ENCODE results near the gene MTMR3. TPM values are rescaled to one million over a fixed set of nuclear protein-coding genes. Genes with fewer than 3 reads are reported as not detected.
"Not testable (repeated sequence)": the region's sequence is repeated elsewhere in the genome, so short reads cannot be mapped to it uniquely, and the experiment has no call there.

The MTMR3 gene
- total RNA-seq, 1 experiment from 2014 or later = 11.2 TPM

- no peak for DNase-seq (ENCODE audit: extremely low read depth, low read depth)
These were observed 160.2 kb downstream of the MTMR3 start for GRCh38 chr22:30043161-30043560.

GRCh38 chr22:30044369-30044768, 161.4 kb downstream of the MTMR3 start:
- DNase-seq (ENCODE audit: extremely low read depth, low read depth) = no peak

DNA sequence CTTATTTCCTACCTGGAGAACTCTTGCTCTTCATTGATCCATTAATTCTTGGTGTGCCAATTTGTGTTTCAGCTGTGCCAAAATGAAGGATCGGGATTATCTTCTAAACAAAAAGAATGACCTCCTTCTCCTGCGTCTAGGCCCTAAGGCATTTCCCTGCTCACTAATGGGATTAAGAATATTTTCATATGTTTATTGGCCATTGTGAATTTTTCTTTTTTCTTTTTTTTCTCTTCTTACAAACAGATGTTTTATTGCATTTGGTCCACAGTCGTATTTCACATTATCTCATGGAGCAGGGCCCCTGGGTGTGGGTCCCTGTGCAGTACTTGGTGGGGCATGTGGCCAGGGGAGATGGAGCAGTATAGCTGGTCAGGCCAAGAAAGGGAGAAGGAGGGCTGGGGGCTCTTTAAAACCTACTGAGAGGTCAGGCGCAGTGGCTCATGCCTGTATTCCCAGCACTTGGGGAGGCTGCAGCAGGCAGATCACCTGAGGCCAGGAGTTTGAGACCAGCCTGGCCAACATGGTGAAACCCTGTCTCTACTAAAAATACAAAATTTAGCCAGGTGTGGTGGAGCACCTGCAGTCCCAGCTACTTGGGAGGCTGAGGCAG, 162.0 kb downstream of the MTMR3 start:
- no peak for DNase-seq (ENCODE audit: extremely low read depth, low read depth)

DNA sequence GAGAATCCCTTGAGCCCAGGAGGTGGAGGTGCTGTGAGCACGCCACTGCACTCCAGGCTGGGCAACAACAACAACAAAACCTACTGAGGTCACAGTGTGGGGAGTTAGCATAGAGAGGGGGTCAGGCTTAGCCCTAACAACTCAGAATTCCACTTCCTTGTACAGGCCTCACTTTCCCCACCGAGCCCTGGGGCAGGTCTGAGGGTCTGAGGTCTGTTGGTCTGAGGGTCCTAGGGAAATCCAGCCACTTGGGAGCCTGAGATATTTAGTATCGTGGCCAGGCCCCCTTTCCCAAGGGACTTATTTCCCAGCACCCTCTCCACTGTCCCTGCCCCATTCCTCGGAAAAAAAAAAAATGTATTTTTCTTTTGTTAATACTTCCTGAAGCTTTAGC, 162.5 kb downstream of the MTMR3 start:
- no peak for DNase-seq (ENCODE audit: extremely low read depth, low read depth)

DNA sequence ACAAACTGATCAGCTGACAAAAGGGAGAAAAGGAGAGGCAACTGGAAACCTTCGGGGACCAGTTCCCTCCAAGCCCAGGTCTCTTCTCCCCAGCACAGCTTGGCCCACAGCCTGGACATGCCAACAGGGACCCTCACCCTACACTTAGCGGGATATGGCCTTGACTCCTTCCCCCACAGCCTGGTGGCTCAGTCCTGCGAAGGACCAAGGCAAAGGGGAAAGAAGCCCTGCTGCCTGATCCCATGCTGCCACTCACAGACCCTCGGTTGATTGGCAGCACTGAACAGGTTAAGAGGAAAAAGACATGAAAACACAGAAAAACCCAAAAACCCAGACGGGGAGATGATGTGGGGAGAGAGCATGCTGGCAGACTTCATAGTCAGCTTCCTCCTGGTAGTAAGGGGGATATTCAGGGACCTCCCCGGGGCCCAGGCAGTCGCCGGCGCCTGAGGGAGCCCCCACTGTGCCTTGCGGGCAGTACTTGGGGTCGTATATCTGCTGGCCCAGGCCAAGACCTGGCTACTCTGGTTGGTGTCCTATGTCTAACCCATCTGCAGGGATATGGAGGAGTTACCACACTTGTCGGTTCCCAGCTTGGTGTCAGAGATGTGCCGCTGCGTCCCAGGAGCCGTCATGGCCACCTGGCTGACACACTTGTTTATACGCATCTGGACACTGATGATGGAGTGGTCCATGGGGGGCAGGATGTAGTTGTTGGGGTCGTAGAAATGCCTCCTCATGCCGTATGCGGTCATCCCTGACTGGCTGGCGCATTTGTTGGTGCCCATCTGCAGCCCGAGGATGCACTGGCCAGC, 163.1 kb downstream of the MTMR3 start:
- DNase-seq (ENCODE audit: extremely low read depth, low read depth) = no peak

DNA sequence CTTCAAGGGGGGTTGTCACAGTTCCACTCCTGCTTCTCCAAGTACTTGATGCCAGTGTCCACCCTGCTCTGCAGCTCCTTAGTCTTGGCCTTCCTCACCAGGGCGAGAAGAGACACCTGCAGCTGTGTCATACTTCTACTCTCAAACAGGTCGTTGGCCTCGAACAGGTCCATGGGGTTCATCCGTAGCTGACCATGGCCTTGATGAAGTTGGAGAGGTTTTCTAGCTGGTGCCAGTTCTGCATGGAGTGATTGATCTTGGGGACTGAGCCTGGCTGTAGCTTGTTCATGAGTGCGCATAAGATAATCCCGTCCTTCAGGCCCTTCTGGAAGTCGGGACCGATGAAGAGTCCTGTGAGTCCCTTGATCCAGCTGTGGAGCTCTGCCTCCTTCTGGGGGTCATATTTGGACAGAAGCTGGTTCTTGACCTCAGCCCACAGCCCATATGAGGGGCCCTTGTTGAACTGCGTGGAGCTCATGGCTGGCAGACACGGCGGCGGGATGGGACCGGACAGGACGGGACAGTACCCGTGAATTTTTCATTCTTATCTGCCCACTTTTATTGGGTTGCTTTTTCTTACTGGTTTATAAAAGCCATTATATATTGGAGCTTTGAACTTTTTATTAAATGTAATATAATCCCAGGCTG, 163.9 kb downstream of the MTMR3 start:
- DNase-seq (ENCODE audit: extremely low read depth, low read depth) = no peak

- no peak for DNase-seq (ENCODE audit: extremely low read depth, low read depth)
These were observed 164.4 kb downstream of the MTMR3 start for GRCh38 chr22:30047364-30047738.

- DNase-seq (ENCODE audit: extremely low read depth, low read depth) = no peak
These were observed 165.7 kb downstream of the MTMR3 start for GRCh38 chr22:30048681-30049080.

GRCh38 chr22:30054067-30054763, 171.2 kb downstream of the MTMR3 start:
- no peak for DNase-seq (ENCODE audit: extremely low read depth, low read depth)

- no peak for DNase-seq (ENCODE audit: extremely low read depth, low read depth)
These were observed 171.7 kb downstream of the MTMR3 start for GRCh38 chr22:30054764-30055069.

DNA sequence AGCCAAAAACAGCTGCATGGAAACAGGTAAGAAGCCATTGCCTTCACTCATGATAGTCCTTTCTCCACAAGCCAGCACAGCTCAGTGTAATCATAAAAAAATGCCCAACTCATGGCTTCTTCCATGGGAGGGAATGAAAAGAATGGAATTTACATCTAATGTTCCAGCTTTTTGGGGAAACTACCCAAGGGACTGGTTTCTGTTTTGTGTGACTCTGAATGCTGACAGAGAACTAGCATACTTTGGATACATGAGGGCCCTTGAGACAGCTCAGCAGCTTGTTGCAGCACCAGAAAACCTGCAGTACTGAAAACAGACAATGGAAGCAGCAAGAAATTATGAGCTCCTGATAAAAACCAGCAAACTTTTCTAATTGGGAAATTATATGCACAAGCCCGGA, 173.0 kb downstream of the MTMR3 start:
- no peak for DNase-seq (ENCODE audit: extremely low read depth, low read depth)

DNA sequence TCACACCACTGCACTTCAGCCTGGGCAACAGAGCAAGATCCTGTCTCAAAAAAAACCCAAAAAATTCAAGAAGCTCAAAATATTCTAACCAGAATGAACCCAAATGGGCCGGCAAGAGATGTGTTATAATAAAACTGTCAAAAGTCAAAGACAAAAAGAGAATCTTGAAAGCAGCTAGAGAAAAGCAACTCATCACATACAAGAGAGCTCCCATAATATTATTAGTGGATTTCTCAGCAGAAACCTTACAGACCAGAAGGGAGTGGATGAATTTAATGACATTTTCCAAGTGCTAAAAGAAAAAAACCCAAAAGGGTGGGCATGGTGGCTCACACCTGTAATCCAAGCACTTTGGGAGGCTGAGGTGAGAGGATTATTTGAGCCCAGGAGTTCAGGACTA, 174.4 kb downstream of the MTMR3 start:
- no peak for DNase-seq (ENCODE audit: extremely low read depth, low read depth)

DNA sequence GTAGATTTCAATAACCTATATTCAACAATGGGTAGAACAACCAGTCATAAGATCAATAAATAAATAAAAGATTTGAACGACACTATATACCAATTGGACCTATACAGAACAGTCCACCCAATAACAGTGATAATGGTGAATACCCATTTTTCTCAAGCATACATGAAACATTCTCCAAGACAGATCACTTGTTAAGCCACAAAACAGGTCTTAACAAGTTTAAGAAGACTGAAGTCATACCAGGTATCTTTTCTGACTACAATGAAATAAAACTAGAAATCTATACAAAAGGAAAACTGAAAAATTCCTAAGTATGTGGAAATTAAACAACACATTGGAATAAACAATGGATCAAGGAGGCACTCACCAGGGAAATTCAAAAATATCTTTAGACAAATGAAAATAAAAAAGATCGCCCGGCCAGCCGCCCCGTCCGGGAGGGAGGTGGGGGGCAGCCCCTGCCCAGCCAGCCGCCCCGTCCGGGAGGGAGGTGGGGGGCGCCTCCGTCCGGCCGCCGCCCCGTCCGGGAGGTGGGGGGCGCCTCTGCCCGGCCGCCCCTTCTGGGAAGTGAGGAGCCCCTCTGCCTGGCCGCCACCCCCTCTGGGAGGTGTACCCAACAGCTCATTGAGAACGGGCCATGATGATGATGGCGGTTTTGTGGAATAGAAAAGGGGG, 176.5 kb downstream of the MTMR3 start:
- DNase-seq (ENCODE audit: extremely low read depth, low read depth) = not testable (repeated sequence)

- DNase-seq (ENCODE audit: extremely low read depth, low read depth) = not testable (repeated sequence)
These were observed 178.1 kb downstream of the MTMR3 start for GRCh38 chr22:30061094-30061493.

- no peak for DNase-seq (ENCODE audit: extremely low read depth, low read depth)
These were observed 179.3 kb downstream of the MTMR3 start for GRCh38 chr22:30062259-30062658.

DNA sequence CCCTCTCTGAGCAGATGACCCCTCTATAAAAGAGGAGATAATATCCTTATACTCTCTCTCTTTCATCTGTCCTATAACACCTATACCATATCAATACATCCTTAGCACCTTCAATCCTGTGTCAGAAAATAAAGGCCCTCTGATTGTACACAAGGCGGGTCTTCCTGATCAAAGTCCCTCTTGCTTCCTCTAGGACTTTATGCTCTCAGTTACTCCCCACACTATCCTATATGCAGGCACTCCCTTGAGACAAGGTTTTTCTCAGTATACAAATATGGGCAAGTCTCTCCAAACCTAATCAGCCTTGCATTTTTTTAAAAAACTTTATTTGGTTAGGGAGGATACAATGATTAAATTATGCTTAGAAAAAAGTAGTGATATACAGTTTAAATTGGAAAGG, 180.0 kb downstream of the MTMR3 start:
- DNase-seq (ENCODE audit: extremely low read depth, low read depth) = no peak

DNA sequence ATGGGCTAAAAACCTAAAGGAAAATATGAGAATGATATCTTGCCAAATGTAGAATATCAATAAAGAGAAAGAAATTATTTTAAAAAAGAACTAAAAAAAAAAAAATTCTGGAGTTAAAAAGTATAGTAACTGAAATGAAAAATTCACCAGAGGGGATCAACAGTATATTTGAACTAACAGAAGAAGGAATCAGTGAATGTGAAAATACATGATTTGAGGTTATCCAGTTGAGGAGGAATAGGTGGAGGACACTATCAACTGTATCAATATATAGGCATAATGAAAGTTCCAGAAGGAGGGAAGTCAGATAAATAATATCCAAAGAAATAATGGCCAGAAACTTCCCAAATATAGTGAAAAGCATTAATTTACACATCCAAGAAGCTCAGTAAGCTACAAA, 181.2 kb downstream of the MTMR3 start:
- DNase-seq (ENCODE audit: extremely low read depth, low read depth) = no peak

DNA sequence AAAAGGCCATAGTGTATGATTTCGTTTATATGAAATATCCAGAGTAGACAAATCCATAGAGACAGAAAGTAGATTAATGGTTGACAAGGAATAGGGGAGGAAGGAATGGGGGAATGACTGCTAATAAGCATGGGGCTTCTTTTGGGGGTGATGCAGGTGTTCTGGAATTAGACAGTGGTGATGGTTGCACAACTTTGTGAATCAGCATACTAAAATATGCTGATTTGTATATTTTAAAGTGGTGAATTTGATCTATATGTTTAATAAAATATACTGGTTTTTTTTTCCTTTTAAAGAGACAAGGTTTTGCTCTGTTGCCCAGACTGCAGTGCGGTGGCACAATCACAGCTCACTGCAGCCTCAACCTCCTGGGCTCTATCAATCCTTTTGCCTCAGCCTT, 190.8 kb downstream of the MTMR3 start:
- no peak for DNase-seq (ENCODE audit: extremely low read depth, low read depth)

DNA sequence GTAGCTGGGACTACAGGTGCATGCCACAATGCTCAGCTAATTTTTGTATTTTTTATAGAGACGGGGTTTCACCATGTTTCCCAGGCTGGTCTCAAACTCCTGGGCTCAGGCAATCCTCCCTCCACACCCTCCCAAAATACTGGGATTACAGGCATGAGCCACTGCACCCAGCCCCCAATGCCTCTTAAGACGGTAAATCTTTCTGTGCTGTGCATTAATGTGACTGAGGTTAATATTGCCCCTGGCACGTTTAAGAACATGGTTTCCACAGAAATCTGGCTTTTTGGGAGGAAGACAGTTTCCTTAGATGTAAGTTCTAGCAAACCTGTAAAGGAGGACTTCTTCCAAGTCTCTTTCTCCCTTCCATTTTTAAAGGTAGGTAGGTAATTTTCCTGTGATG, 191.2 kb downstream of the MTMR3 start:
- no peak for DNase-seq (ENCODE audit: extremely low read depth, low read depth)

DNA sequence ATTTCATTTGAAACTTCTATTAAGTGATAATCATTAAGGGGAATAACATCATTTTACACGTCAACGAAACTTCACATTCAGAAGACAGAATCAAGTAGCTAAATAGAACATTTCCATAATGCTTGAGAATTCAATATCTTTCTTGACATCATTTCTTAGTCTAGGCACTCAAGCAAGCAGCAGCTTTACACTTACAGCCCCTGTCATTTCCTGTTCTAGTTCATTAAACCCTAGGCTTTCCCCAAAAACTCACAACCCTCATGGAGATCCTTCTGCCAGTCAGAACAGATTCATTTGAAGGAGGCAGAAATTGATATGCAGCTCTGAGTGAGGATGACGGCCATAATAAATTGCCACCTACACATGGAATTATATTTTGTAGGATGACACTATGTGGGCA, 192.0 kb downstream of the MTMR3 start:
- no peak for DNase-seq (ENCODE audit: extremely low read depth, low read depth)

GRCh38 chr22:30077279-30077880, 194.4 kb downstream of the MTMR3 start:
- DNase-seq (ENCODE audit: extremely low read depth, low read depth) = no peak

All from NCI-H460 (cell line).